Superior temporal gyrus (tissue), 1 donor: Measurements from ENCODE around the gene PABPC1L2A.
"Not testable (repeated sequence)": the region's sequence is repeated elsewhere in the genome, so short reads cannot be mapped to it uniquely, and the experiment has no call there.

Experiments used
- DNase-seq: peaks from one replicate; pipeline ENCODE4 v3.0.0-alpha.2; 2016; ENCODE audit errors: extremely low spot score

Gene PABPC1L2A

DNA sequence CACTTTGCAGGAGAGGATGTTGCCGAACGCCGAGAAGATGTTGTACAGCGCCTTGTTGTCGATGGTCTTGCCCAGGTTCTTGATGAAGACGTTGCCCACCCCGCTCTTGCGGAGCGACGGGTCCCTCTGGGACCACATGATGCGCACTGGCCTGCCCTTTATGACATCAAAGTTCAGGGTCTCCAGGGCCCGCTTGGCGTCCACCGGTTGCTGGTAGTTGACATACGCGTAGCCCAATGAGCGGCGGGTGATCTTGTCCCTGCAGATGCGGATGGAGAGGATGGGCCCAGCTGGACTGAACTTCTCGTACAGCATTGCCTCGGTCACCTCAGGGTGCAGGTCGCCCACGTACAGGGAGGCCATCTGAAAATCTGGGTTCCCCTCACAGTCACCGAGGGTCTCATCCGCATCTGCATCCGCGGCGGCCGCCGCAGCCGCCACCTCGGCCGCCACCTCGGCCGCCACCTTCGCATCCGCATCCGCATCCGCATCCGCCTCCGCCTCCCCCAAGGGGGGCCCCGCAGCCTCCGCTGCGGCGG lies at the start of gene PABPC1L2A:
PABPC1L2A (minus strand) TSS at position 489 of the 539 bp plus-strand sequence; CDS start at position 363, 126 bp downstream.
- DNase-seq, result not testable (repeated sequence)

DNA sequence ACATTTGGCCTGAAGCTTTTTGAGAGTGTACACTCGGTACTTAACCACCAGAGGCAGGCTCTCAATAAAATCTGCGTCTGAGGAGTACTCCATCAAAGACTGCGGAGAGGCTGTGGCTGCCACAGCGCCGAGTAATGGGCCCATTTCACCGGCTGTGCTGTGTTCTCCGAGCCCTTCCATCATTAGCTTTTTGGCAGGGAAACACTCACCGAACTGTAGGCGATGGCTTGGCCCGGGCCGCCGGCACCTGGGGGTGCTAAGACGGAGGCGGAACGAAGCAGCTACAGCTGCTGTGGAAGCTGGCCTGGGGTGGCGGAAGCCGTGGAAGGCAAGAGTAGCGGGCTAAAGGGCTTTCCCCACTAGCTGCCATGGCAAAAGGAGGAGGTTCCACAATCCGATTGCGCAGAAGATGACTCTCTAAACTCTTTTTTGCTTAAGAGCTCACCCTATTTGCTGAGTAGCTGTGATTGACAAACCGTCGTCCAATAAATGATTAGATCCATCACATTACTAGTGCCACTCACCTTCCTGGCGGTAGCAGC lies 48.5 kb upstream of the PABPC1L2A start:
- peak; percentile 33 for DNase-seq

DNA sequence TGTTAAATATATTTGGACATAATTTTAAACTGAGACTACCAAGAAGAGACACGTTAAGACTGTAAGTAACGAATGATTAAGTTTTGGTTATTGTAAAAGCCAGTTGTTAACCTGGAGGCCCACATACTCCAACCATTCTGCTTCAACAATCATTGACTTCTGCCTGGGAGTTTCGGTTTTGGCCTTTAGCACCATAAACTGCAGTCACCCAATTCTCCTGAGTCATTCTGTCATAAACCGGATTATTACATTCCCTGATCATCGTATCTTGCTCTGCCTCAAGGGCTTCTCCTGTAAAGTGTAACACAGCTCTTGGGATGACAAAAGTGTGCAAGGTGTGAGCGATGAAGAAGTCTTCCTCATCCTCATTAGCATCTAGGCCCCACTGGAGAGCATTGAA lies 46.9 kb upstream of the PABPC1L2A start:
- no peak for DNase-seq

DNA sequence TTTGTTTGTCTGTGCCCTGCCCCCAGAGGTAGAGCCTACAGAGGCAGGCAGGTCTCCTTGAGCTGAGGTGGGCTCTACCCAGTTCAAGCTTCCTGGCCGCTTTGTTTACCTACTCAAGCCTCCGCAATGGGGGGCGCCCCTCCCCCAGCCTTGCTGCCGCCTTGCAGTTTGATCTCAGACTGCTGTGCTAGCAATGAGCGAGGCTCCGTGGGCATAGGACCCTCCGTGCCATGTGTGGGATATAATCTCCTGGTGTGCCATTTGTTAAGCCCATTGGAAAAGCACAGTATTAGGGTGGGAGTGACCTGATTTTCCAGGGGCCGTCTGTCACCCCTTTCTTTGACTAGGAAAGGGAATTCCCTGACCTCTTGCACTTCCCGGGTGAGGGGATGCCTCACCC lies 20.2 kb upstream of the PABPC1L2A start:
- not testable (repeated sequence) for DNase-seq

DNA sequence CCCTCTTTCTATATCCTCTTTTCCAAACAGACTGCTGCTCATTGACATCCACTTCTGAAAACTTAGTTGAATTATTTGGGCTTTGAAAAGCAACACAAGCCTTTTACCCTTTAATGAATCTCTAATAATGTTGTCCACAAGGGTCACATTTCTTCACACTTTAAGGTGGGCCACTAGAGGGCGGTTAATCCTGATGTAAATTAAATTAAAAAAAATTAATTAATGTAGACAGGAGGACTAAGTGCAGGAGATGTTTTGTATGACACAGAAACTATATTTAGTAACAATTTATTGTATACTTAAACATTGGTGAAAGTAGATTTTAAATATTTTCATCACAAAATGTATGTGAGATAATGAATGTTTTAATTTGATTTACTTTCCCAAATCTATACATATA lies 7.5 kb upstream of the PABPC1L2A start:
- not testable (repeated sequence) for DNase-seq

DNA sequence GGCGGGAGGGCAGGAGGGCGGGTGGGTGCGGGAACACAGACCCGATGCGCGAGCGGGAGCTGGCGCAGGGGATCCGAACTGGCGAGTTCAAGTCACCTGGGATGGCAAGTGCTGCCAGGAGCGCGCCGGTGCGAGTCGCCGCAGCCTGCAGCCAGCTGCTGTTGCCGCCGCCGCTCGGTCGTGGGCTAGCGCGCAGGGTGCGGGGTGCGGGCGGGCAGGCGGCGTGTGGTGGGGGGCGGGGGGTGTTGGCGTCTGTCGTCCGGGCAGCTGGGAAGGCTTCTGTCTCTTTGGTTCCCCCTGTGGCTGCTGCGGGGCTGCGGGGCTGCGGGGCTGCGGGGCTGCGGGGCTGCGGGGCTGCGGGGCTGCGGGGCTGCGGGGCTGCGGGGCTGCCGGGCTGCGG lies 572 bp upstream of the PABPC1L2A start:
- not testable (repeated sequence) for DNase-seq

DNA sequence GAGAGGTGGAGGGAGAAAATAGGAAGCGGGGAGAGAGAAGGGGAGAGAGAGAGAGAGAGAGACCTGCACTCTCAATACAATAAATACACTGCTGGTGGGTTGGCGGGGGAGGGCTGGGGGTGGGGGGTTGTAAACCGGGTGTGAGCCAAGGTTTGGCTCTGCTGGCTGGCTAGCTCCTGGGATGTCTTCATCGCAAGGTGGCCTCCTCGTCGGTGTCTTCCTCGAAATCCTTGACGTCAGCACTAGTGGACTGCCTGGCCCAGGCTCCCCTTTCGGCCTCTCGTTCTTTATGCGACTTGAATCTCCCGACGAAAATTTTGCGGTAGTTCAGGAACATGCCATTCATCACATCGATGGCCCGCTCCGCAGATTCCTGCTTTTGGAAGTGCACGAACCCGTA lies 715 bp downstream of the PABPC1L2A start:
- not testable (repeated sequence) for DNase-seq

DNA sequence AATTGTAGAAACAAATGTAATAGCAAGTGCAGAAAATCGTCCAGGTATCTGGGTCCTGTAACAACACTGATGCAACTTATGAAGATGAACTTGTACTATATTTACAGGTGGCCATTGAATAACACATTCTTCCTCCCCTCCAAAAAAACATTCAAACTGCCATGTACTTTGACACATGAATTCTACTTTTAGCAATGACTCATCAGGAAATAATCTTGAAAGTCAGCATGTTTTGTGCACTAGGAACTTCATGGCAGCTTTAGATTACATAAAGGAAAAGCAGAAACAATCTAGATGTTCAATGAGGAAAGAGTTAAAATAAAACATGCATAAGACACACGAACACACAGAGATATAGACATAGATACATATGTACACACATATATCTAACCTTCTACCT lies 2.5 kb downstream of the PABPC1L2A start:
- no peak for DNase-seq

DNA sequence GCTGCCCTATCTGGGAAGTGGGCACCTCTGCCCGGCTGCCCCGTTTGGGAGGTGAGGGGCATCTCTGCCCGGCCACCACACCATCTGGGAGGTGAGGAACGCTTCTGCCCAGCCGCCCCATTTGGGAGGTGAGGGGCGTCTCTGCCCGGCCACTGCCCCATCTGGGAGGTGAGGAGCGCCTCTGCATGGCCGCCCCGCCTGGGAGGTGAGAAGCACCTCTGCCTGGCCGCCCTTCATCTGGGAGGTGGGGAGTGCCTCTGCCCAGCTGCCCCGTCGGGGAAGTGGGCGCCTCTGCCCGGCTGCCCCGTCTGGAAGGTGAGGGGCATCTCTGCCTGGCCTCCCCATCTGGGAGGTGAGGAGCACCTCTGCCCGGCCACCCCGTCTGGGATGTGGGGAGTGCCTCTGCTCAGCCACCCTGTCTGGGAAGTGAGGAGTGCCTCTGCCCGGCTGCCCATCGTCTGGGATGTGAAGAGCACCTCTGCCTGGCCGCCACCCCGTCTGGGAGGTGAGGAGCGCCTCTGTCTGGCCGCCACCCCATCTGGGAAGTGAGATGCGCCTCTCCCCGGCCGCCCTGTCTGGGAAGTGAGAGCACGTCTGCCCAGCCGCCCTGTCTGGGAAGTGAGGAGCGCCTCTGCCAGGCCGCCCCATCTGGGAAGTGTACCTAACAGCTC lies 9.8 kb downstream of the PABPC1L2A start:
- DNase-seq, result no peak

DNA sequence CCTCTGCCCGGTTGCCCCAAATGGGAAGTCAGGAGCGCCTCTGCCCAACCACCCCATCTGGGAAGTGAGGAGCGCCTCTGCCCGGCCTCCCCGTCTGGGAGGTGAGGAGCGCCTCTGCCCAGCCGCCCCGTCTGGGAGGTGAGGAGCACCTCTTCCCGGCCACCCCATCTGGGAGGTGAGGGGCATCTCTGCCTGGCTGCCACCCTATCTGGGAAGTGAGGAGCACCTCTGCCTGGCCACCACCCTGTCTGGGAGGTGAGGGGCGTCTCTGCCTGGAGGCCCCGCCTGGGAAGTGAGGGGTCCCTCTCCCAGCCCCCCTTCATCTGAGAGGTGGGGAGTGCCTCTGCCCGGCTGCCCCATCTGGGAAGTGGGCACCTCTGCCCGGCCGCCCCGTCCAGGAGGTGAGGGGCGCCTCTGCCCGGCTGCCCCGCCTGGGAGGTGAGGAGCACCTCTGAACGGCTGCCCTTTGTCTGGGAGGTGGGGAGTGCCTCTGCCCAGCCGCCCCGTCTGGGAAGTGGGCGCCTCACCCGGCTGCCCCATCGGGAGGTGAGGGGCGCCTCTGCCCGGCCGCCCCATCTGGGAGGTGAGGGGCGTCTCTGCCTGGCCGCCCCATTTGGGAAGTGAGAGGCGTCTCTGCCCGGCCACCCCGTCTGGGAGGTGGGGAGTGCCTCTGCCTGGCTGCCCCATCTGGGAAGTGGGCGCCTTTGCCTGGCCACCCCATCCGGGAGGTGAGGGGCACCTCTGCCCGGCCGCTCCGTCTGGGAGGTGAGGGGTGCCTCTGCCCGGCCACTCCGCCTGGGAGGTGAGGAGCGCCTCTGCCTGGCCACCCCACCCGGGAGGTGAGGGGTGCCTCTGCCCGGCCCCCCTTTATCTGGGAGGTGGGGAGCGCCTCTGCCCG lies 10.6 kb downstream of the PABPC1L2A start:
- DNase-seq, result no peak

DNA sequence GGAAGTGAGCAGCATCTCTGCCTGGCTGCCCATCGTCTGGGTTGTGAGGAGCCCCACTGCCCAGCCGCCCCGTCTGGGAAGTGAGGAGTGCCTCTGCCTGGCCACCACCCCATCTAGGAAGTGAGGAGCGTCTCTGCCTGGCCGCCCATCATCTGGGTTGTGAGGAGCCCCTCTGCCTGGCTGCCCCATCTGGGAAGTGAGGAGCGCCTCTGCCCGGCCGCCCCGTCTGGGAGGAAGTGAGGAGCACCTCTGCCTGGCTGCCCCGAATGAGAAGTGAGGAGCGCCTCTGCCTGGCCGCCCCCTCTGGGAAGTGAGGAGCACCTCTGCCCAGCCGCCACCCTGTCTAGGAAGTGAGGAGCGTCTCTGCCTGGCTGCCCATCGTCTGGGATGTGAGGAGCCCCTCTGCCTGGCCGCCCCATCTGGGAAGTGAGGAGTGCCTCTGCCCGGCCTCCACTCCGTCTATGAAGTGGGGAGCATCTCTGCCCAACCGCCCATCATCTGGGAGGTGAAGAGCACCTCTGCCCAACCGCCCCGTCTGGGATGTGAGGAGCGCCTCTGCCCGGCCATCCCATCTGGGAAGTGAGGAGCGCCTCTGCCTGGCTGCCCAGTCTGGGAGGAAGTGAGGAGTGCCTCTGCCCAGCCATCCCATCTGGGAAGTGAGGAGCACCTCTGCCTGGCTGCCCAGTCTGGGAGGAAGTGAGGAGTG lies 11.4 kb downstream of the PABPC1L2A start:
- DNase-seq, result not testable (repeated sequence)

DNA sequence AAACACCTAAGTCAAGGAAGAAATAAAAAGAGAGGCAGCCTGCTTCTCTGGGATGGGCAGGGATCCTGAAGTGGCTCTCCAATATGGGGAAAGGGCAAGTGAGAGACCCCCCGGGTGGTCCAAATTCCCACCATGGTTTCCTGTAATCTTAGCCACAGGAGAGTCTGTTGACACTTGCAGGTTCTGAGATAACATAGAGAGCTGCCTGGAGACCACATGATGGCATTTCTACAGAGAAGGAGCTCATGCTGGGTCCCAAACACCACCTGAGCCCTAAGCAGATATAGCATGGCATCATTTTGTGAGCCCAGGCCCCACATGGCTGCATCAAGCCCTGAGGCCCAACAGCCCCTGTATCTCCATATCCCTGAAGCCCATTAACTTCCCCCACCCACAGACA lies 50.4 kb downstream of the PABPC1L2A start:
- DNase-seq, result no peak
